Lung (tissue), 12 donors: Measurements from ENCODE around the gene ETV6. TPM values are rescaled to one million over a fixed set of nuclear protein-coding genes. Genes with fewer than 3 reads are reported as not detected.

Source experiments
- ATAC-seq: fragments of 200-7000 bp; cut with Tn5 transposase; one replicate; pipeline ENCODE4 v1.9.1; 2020; ENCODE audit warnings: moderate number of reproducible peaks; ENCODE audit not compliant: insufficient read depth, low FRiP score
- DNase-seq, 3 donors: peaks; one replicate each; pipeline ENCODE4 v3.0.0-alpha.2; 2013 to 2017
- H3K27ac ChIP-seq, 2 donors: one replicate each; pipeline ENCODE4 v1.5.1; 2013; ENCODE audit warnings: mild to moderate bottlenecking in 2 of 2, moderate library complexity in 2 of 2, control low read depth in 1 of 2, inconsistent platforms in 1 of 2, low read depth in 1 of 2, low read length in 1 of 2
- H3K27me3 ChIP-seq, 3 donors: one replicate each; pipeline ENCODE4 v1.5.1; 2013; ENCODE audit warnings: low read length in 2 of 3; ENCODE audit not compliant: control insufficient read depth in 3 of 3, insufficient read depth in 3 of 3
- H3K36me3 ChIP-seq, 4 donors: one replicate each; pipeline ENCODE4 v1.5.1; 2013; ENCODE audit warnings: low read length in 4 of 4, mild to moderate bottlenecking in 1 of 4, moderate library complexity in 1 of 4; ENCODE audit not compliant: control insufficient read depth in 4 of 4, insufficient read depth in 4 of 4
- H3K4me1 ChIP-seq, 5 donors: one replicate each; pipeline ENCODE4 v1.5.1; 2013; ENCODE audit warnings: low read length in 5 of 5, mild to moderate bottlenecking in 2 of 5, moderate library complexity in 1 of 5; ENCODE audit not compliant: control insufficient read depth in 5 of 5, insufficient read depth in 5 of 5
- H3K4me3 ChIP-seq: one replicate; pipeline ENCODE4 v1.5.1; 2013; ENCODE audit warnings: mild to moderate bottlenecking, control low read depth, moderate library complexity
- H3K9ac ChIP-seq, 2 donors: one replicate each; pipeline ENCODE4 v1.5.1; 2013; ENCODE audit warnings: low read length in 2 of 2, control low read depth in 1 of 2; ENCODE audit not compliant: insufficient read depth in 1 of 2
- H3K9me3 ChIP-seq, 4 donors: one replicate each; pipeline ENCODE4 v1.5.1; 2013; ENCODE audit warnings: low read length in 3 of 4, mild to moderate bottlenecking in 1 of 4, moderate library complexity in 1 of 4; ENCODE audit not compliant: control insufficient read depth in 4 of 4, insufficient read depth in 3 of 4
- CTCF ChIP-seq: IDR thresholded peaks from 2 replicates; pipeline ENCODE4 v1.5.1; 2012; ENCODE audit warnings: mild to moderate bottlenecking; ENCODE audit errors: control extremely low read depth, extremely low read depth
- WGBS, 2 donors: extraction: QIAGEN DNeasy Blood & Tissue Kit; methylation state at CpG; one replicate each; pipeline ENCODE4 v1.1.7; 2013; 5-methylcytosine and 5-hydroxymethylcytosine counted together
- polyA plus RNA-seq, 2 donors: library from polyadenylated mRNA; stranded (reverse); fragments of 200-250 nt; gene quantifications; one replicate each; pipeline ENCODE4 v1.2.1, GENCODE V29; 2013
- total RNA-seq, 2 donors: library from RNA; depleted of rRNA in 1 of 2; stranded (reverse); fragments of >200 nt in 1 of 2; gene quantifications; one replicate each; pipeline ENCODE4 v1.2.1, GENCODE V29; 2014 to 2021
- donor health status: control.
- donor health status: control.
- donor health status: Bipolar disorder and iron deficiency.
- donor health status: healthy.
- donor health status: DM: yes; HTN: yes; CAD: no.

The ETV6 gene
- total and polyA plus RNA-seq, 4 donors = 8.6 to 45.7 (median 13.6) TPM

- DNase-seq (no peak), ATAC-seq (no peak)
- Histone ChIP-seq H3K27ac (peak overlapping the region in 1 of 2 donors; percentile 37), H3K27me3 (no peaks in the 10 kb centered on the region), H3K9ac (no peak overlapping the region), H3K9me3 (no peaks in the 10 kb centered on the region), H3K36me3 (peaks cover 0 to 12% (median 2%) of the 10 kb centered on the region in 4 donors), H3K4me1 (peaks cover 6 to 43% (median 22%) of the 10 kb centered on the region in 5 donors), H3K4me3 (no peak overlapping the region)
- no peak for TF ChIP-seq CTCF
- WGBS, 2 donors = 63 to 72% methylated on average over 5 of the region's 5 CpGs
Observed at GRCh38 chr12:11830307-11830801, 180.9 kb downstream of the ETV6 start.

GRCh38 chr12:11832093-11832492, 182.6 kb downstream of the ETV6 start:
- WGBS, 2 donors = 82 to 88% methylated on average over 4 of the region's 4 CpGs
- TF ChIP-seq CTCF = no peak

DNA sequence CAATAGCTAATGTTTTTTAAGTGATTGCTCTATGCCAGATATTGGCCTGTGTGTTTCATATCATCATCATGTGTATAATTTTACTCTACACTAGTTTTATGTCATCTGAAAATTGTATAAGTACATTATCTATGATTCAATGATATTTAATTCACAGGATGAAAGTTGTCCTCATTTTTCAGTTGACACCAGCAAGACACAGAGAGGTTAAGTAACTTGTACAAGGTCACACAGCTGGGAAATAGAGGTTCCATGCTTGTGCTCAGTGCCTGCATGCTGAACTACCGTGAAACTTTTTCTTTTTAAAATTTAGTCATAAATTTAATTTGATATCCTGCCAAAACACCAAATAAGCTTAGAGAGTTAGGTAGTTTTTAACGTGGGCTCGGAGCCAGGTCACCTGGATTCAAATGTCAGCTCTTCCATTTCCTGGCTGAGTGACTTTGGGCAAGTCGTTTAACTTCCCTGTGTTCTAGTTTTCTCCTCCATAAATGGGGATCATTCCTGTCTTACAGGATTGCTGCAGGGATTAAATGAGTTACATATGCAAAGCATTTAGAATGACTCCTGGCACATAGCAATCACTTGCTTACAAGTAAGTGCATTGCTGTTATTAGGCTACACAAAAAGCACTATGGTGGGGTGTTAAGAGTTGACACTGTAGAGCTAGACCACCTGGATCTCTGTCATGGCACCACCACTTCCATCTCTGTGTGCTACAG, 183.9 kb downstream of the ETV6 start:
- ATAC-seq = no peak
- H3K27me3 ChIP-seq = no peaks in the 10 kb centered on the region
- WGBS, 2 donors = 72 to 81% methylated on average over 4 of the region's 4 CpGs

More at GRCh38 chr12:11832093-11832492, 182.6 kb downstream of the ETV6 start:
- H3K27ac ChIP-seq = no peak overlapping the region
- H3K9me3 ChIP-seq = no peaks in the 10 kb centered on the region
- no peak overlapping the region for H3K4me3 ChIP-seq
- DNase-seq (no peak), ATAC-seq (no peak)
- peaks cover 0 to 40% (median 24%) of the 10 kb centered on the region in 5 donors for H3K4me1 ChIP-seq
- peaks cover 0 to 9% (median 0%) of the 10 kb centered on the region in 4 donors for H3K36me3 ChIP-seq
- no peak overlapping the region for H3K9ac ChIP-seq
- no peaks in the 10 kb centered on the region for H3K27me3 ChIP-seq

More for the DNA sequence above, 183.9 kb downstream of the ETV6 start:
- no peak for TF ChIP-seq CTCF
- peaks cover 0 to 5% (median 0%) of the 10 kb centered on the region in 4 donors for H3K36me3 ChIP-seq
- H3K27ac ChIP-seq = no peak overlapping the region
- no peak for DNase-seq
- no peak overlapping the region for H3K4me3 ChIP-seq
- no peaks in the 10 kb centered on the region for H3K9me3 ChIP-seq
- no peak overlapping the region for H3K9ac ChIP-seq
- H3K4me1 ChIP-seq = peaks cover 0 to 41% (median 14%) of the 10 kb centered on the region in 5 donors
